ENCODE data around the gene MGLL. TPM values are rescaled to one million over a fixed set of nuclear protein-coding genes. Genes with fewer than 3 reads are reported as not detected.
A peak's percentile ranks its signal among the peaks of the same experiment; 100 is the strongest.

MGLL gene
- total and polyA plus RNA-seq, 9 of the 15 experiments (the other 6 are each of a cell fraction or from before 2014, with no cell fraction given): 0.12 to 0.32 (median 0.18) TPM; not detected in 6

GRCh38 chr3:127685708-127686511 is 136.4 kb downstream of the MGLL start:
- Histone ChIP-seq H3K36me3 (ENCODE audit: control insufficient read depth, insufficient read depth, low read length) (no peaks in the 10 kb centered on the region), H3K9me1 (ENCODE audit: control insufficient read depth, insufficient read depth, low read length) (no peaks in the 10 kb centered on the region), H3K4me2 (ENCODE audit: insufficient read depth, low read length) (no peak overlapping the region), H3K27ac (ENCODE audit: extremely low read depth, low read depth, low read length) (no peak overlapping the region), H3K4me1 (replicated peaks in 1 of 2; ENCODE audit: control insufficient read depth in 2 of 2, insufficient read depth in 2 of 2, low read length in 2 of 2) (no peaks in the 10 kb centered on the region; a peak in 1 of 5 replicates), H3K27me3 (ENCODE audit: control insufficient read depth in 2 of 2, insufficient read depth in 2 of 2, low read length in 2 of 2) (peaks cover 0 to 10% of the 10 kb centered on the region in 2 experiments; a peak in 4 of 5 replicates), H2AFZ (ENCODE audit: low read depth, low read length) (no peak overlapping the region), H3K9me3 (replicated peaks; ENCODE audit: control insufficient read depth, insufficient read depth, low read depth, low read length) (no peaks in the 10 kb centered on the region), H3K4me3 (no peak overlapping the region), H4K20me1 (replicated peaks; ENCODE audit: control insufficient read depth, insufficient read depth, low read length) (no peaks in the 10 kb centered on the region), H3K79me2 (ENCODE audit: control insufficient read depth, insufficient read depth, low read length) (no peaks in the 10 kb centered on the region), H3K9ac (ENCODE audit: insufficient read depth in 1 of 2, low read depth in 2 of 2, low read length in 2 of 2) (no peak overlapping the region)
- DNase-seq (ENCODE audit: extremely low read depth in 1 of 4, low spot score in 3 of 4) (no peak), ATAC-seq (no peak), FAIRE-seq (no peak)
- ChIA-PET CTCF (ENCODE audit: low intra/inter-chr PET ratio) (no interaction called here), POLR2A (no interaction called here)
- no TSS peak for BruUV-seq (replicated peaks)
- TF ChIP-seq PRDM10 (IDR thresholded peaks at IDR 0.05; ENCODE audit: partially characterized antibody): peak; percentile 68
- TF ChIP-seq SP2 (IDR thresholded peaks at IDR 0.05; ENCODE audit: extremely low read depth, low read depth, low read length, poor library complexity, severe bottlenecking): no peak
- 0 out of 2 replicates have a peak, but pooled peaks have one; percentile 15 for TF ChIP-seq BCOR (IDR thresholded peaks at IDR 0.05)
- no peak for TF ChIP-seq PTRF (tag; IDR thresholded peaks at IDR 0.05)
- no peak for TF ChIP-seq NFIX (CRISPR knock-in tag; IDR thresholded peaks at IDR 0.05; ENCODE audit: low read depth)
- TF ChIP-seq TSC22D4 (tag; IDR thresholded peaks at IDR 0.05): 0 out of 2 replicates have a peak, but pooled peaks have one; percentile 41
- no peak for TF ChIP-seq RFX1 (IDR thresholded peaks at IDR 0.05)
- TF ChIP-seq TRIM24 (IDR thresholded peaks at IDR 0.05): no peak
- TF ChIP-seq ZNF24 (IDR thresholded peaks at IDR 0.05): peak; percentile 95
- TF ChIP-seq SMC3 (conservative IDR thresholded peaks at IDR 0.05; ENCODE audit: insufficient read depth, low read depth, low read length): no peak
- TF ChIP-seq MTA1 (IDR thresholded peaks at IDR 0.05; ENCODE audit: borderline replicate concordance): peak; percentile 32; the same call in 1 of the 2 replicates
- no peak for TF ChIP-seq KLF16 (IDR thresholded peaks at IDR 0.05)
- intact Hi-C loops (cut with micrococcal nuclease) (loop anchor here (10.0 kb wide), 1 partner anchor 279 kb away; no protein-coding TSS in a partner anchor), in situ Hi-C loops (cut with MboI) (no loop called here)
- 13% methylated on average over 4 of the region's 4 CpGs for WGBS (ENCODE audit: insufficient coverage, low coverage, missing lambda C conversion rate)
